Mesenchymal stem cell (in vitro differentiated cells and primary cell): Measurements from ENCODE around the gene WASL.
"Not testable (repeated sequence)": the region's sequence is repeated elsewhere in the genome, so short reads cannot be mapped to it uniquely, and the experiment has no call there.

Experiments
- DNase-seq: peaks from one replicate; pipeline ENCODE4 v3.0.0-alpha.2; 2013
- H2AFZ ChIP-seq: one replicate; pipeline ENCODE4 v1.6.1; 2013; ENCODE audit warnings: low read depth, mild to moderate bottlenecking, control low read depth, inconsistent platforms, low read length, moderate library complexity
- H2AK5ac ChIP-seq: 2 replicates; pipeline ENCODE4 v1.6.1; 2013; ENCODE audit warnings: low read length, moderate library complexity, mild to moderate bottlenecking, inconsistent platforms; ENCODE audit not compliant: severe bottlenecking
- H2BK120ac ChIP-seq: one replicate; pipeline ENCODE4 v1.6.1; 2013; ENCODE audit warnings: low read depth, mild to moderate bottlenecking, inconsistent platforms, low read length, moderate library complexity
- H2BK12ac ChIP-seq, 2 experiments: one replicate each; pipeline ENCODE4 v1.6.1; 2013; ENCODE audit warnings: inconsistent platforms in 2 of 2, low read length in 2 of 2, mild to moderate bottlenecking in 2 of 2, moderate library complexity in 2 of 2, control low read depth in 1 of 2
- H2BK15ac ChIP-seq: one replicate; pipeline ENCODE4 v1.6.1; 2013; ENCODE audit warnings: mild to moderate bottlenecking, low read depth, inconsistent platforms; ENCODE audit not compliant: poor library complexity, severe bottlenecking
- H2BK5ac ChIP-seq: 2 replicates; pipeline ENCODE4 v1.6.1; 2013; ENCODE audit warnings: low read depth, mild to moderate bottlenecking, low read length, control low read depth, inconsistent platforms; ENCODE audit not compliant: poor library complexity, severe bottlenecking
- H3K14ac ChIP-seq, 2 experiments: one replicate each; pipeline ENCODE4 v1.6.1; 2013; ENCODE audit warnings: inconsistent platforms in 2 of 2, low read length in 2 of 2, control low read depth in 1 of 2, mild to moderate bottlenecking in 1 of 2, moderate library complexity in 1 of 2
- H3K18ac ChIP-seq, 2 experiments: one replicate each; pipeline ENCODE4 v1.6.1; 2013; ENCODE audit warnings: inconsistent platforms in 2 of 2, low read length in 2 of 2, control low read depth in 1 of 2, low read depth in 1 of 2, mild to moderate bottlenecking in 1 of 2
- H3K23ac ChIP-seq, 2 experiments: one replicate each; pipeline ENCODE4 v1.6.1; 2013; ENCODE audit warnings: inconsistent platforms in 2 of 2, low read length in 2 of 2, mild to moderate bottlenecking in 2 of 2, moderate library complexity in 2 of 2, control low read depth in 1 of 2
- H3K27ac ChIP-seq: 2 replicates; pipeline ENCODE4 v1.5.1; 2013; ENCODE audit warnings: mild to moderate bottlenecking, moderate library complexity, low read length, control low read depth, inconsistent platforms; ENCODE audit not compliant: poor library complexity, severe bottlenecking
- H3K27me3 ChIP-seq, 2 experiments: 2 replicates each; pipeline versions ENCODE4 v1.6.1 to v1.7.0; 2013; ENCODE audit warnings: low read length in 2 of 2, mild to moderate bottlenecking in 2 of 2, moderate library complexity in 2 of 2, control low read depth in 1 of 2, inconsistent platforms in 1 of 2; ENCODE audit not compliant: control insufficient read depth in 1 of 2, insufficient read depth in 1 of 2
- H3K36me3 ChIP-seq, 2 experiments: 2 replicates each; pipeline versions ENCODE4 v1.6.1 to v1.7.0; 2013; ENCODE audit warnings: low read length in 2 of 2, control low read depth in 1 of 2, inconsistent platforms in 1 of 2, low read depth in 1 of 2, mild to moderate bottlenecking in 1 of 2; ENCODE audit not compliant: insufficient read depth in 2 of 2, control insufficient read depth in 1 of 2
- H3K4ac ChIP-seq, 2 experiments: one replicate each; pipeline ENCODE4 v1.6.1; 2013; ENCODE audit warnings: inconsistent platforms in 2 of 2, low read length in 2 of 2, mild to moderate bottlenecking in 2 of 2, moderate library complexity in 2 of 2, control low read depth in 1 of 2, low read depth in 1 of 2
- H3K4me1 ChIP-seq: 2 replicates; pipeline ENCODE4 v1.6.1; 2013; ENCODE audit warnings: low read depth, low read length, control low read depth; ENCODE audit not compliant: control insufficient read depth, insufficient read depth
- H3K4me2 ChIP-seq: 2 replicates; pipeline ENCODE4 v1.6.1; 2013; ENCODE audit warnings: low read length, mild to moderate bottlenecking, inconsistent platforms; ENCODE audit not compliant: poor library complexity, severe bottlenecking
- H3K4me3 ChIP-seq, 2 experiments: 2 replicates each; pipeline versions ENCODE4 v1.5.1 to v1.7.0; 2013; ENCODE audit warnings: low read length in 2 of 2, mild to moderate bottlenecking in 2 of 2, control low read depth in 1 of 2, low read depth in 1 of 2; ENCODE audit not compliant: insufficient read depth in 1 of 2
- H3K79me1 ChIP-seq: replicated peaks from 2 replicates; pipeline ENCODE4 v1.6.1; 2013; ENCODE audit warnings: mild to moderate bottlenecking, control low read depth, low read length, inconsistent platforms; ENCODE audit not compliant: poor library complexity, severe bottlenecking
- H3K9ac ChIP-seq: 2 replicates; pipeline ENCODE4 v1.7.0; 2013; ENCODE audit warnings: mild to moderate bottlenecking, low read length, moderate library complexity
- H3K9me3 ChIP-seq: 2 replicates; pipeline ENCODE4 v1.7.0; 2013; ENCODE audit warnings: mild to moderate bottlenecking, low read length; ENCODE audit not compliant: control insufficient read depth
- H4K8ac ChIP-seq: one replicate; pipeline ENCODE4 v1.6.1; 2013; ENCODE audit warnings: inconsistent platforms, mild to moderate bottlenecking, low read length, moderate library complexity
- H4K91ac ChIP-seq: one replicate; pipeline ENCODE4 v1.6.1; 2013; ENCODE audit warnings: mild to moderate bottlenecking, low read length, inconsistent platforms
- WGBS: methylation state at CpG from one replicate; pipeline ENCODE4 v1.1.7; 2013; ENCODE audit warnings: mixed read lengths; 5-methylcytosine and 5-hydroxymethylcytosine counted together

The WASL gene

GRCh38 chr7:123783820-123784219 lies 35.0 kb upstream of the WASL start:
- H3K27me3 ChIP-seq, result no peaks in the 10 kb centered on the region
- WGBS, result no CpG with 5 or more reads among the region's 3 CpGs

GRCh38 chr7:123782071-123782798 lies 33.4 kb upstream of the WASL start:
- H2AK5ac ChIP-seq, result no peak overlapping the region
- H3K18ac ChIP-seq, result no peak overlapping the region
- no peak overlapping the region for H2AFZ ChIP-seq
- H2BK5ac ChIP-seq, result no peak overlapping the region
- H3K9ac ChIP-seq, result no peak overlapping the region
- no peak overlapping the region for H3K4me2 ChIP-seq
- no peak for DNase-seq
- H3K79me1 ChIP-seq, result no peaks in the 10 kb centered on the region
- H2BK15ac ChIP-seq, result no peak overlapping the region
- H3K4me3 ChIP-seq, result no peak overlapping the region
- H2BK120ac ChIP-seq, result no peak overlapping the region
- H3K4me1 ChIP-seq, result peaks cover 2% of the 10 kb centered on the region
- H3K9me3 ChIP-seq, result no peaks in the 10 kb centered on the region
- H3K23ac ChIP-seq, result no peak overlapping the region
- H3K27ac ChIP-seq, result no peak overlapping the region
- no peak overlapping the region for H3K4ac ChIP-seq
- no CpG with 5 or more reads among the region's 2 CpGs for WGBS
- no peaks in the 10 kb centered on the region for H3K36me3 ChIP-seq
- no peaks in the 10 kb centered on the region for H3K27me3 ChIP-seq
- no peak overlapping the region for H3K14ac ChIP-seq
- H2BK12ac ChIP-seq, result no peak overlapping the region
- no peak overlapping the region for H4K8ac ChIP-seq
- H4K91ac ChIP-seq, result no peak overlapping the region

More at GRCh38 chr7:123783820-123784219, 35.0 kb upstream of the WASL start:
- no peak overlapping the region for H3K14ac ChIP-seq
- H3K27ac ChIP-seq, result no peak overlapping the region
- DNase-seq, result no peak
- H2BK15ac ChIP-seq, result no peak overlapping the region
- no peak overlapping the region for H2AK5ac ChIP-seq
- no peak overlapping the region for H2BK5ac ChIP-seq
- no peak overlapping the region for H2BK120ac ChIP-seq
- H3K9ac ChIP-seq, result no peak overlapping the region
- H3K4me1 ChIP-seq, result peaks cover 2% of the 10 kb centered on the region
- H3K79me1 ChIP-seq, result no peaks in the 10 kb centered on the region
- no peak overlapping the region for H2AFZ ChIP-seq
- no peak overlapping the region for H4K8ac ChIP-seq
- no peak overlapping the region for H3K23ac ChIP-seq
- no peak overlapping the region for H3K4me2 ChIP-seq
- H3K4ac ChIP-seq, result no peak overlapping the region
- no peaks in the 10 kb centered on the region for H3K9me3 ChIP-seq
- H3K18ac ChIP-seq, result no peak overlapping the region
- H4K91ac ChIP-seq, result no peak overlapping the region
- no peak overlapping the region for H3K4me3 ChIP-seq
- H2BK12ac ChIP-seq, result no peak overlapping the region
- no peaks in the 10 kb centered on the region for H3K36me3 ChIP-seq

GRCh38 chr7:123780472-123780871 lies 31.7 kb upstream of the WASL start:
- not testable (repeated sequence) for H3K18ac ChIP-seq, H2BK12ac ChIP-seq, H3K14ac ChIP-seq, H3K4me3 ChIP-seq, H3K27ac ChIP-seq, H3K79me1 ChIP-seq, H2BK15ac ChIP-seq, H3K4me1 ChIP-seq, H2BK5ac ChIP-seq, H2AK5ac ChIP-seq, H3K9ac ChIP-seq, H4K91ac ChIP-seq, H3K9me3 ChIP-seq, H2AFZ ChIP-seq, H2BK120ac ChIP-seq, DNase-seq, H4K8ac ChIP-seq, H3K36me3 ChIP-seq, H3K27me3 ChIP-seq, H3K4ac ChIP-seq, H3K23ac ChIP-seq, H3K4me2 ChIP-seq
- no CpG with 5 or more reads among the region's 2 CpGs for WGBS

DNA sequence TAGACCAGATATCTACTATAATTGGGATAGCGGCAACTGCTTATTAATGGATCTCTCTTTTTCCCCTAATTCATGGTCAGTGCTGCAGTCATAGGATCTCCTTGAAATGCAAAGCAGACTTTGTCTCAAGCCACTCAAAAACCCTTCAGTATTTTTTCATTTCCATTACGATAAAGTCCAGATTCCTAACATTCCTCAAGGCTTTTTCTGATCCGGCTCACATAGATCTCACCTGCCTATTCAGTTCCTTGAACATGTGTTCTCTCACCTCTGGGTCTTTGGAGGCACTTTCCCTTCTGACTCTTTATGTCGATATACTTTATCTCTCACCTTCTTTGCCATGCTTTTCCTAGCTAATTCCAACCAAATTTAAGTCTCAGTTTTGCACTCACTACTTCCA lies 25.7 kb upstream of the WASL start:
- no peak for DNase-seq
- Histone ChIP-seq H3K14ac (no peak overlapping the region), H3K18ac (no peak overlapping the region), H3K4me3 (no peak overlapping the region), H2AFZ (no peak overlapping the region), H3K4me2 (no peak overlapping the region), H3K4ac (no peak overlapping the region), H2BK12ac (no peak overlapping the region), H3K9me3 (no peaks in the 10 kb centered on the region), H2BK15ac (no peak overlapping the region), H3K4me1 (no peaks in the 10 kb centered on the region), H4K8ac (no peak overlapping the region), H3K79me1 (no peaks in the 10 kb centered on the region), H3K27ac (no peak overlapping the region), H4K91ac (no peak overlapping the region), H3K27me3 (no peaks in the 10 kb centered on the region), H3K23ac (no peak overlapping the region), H2BK120ac (no peak overlapping the region), H3K9ac (no peak overlapping the region), H3K36me3 (no peaks in the 10 kb centered on the region), H2AK5ac (no peak overlapping the region), H2BK5ac (no peak overlapping the region)
- WGBS, result 95% methylated on average over 4 of the region's 4 CpGs
